OCI-LY3 (cell line): ENCODE data around the gene PDLIM1.

Experiments
- CTCF ChIP-seq: fragments of 200-600, 300-600 bp; sonication (generic); IDR thresholded peaks from 2 replicates; pipeline ENCODE4 v1.5.1; 2014; ENCODE audit warnings: antibody characterized with exemption, low read length, low read depth
- EZH2phosphoT487 ChIP-seq: fragments of 200-600 bp; shearing (Covaris generic); IDR thresholded peaks from 2 replicates; pipeline ENCODE4 v1.6.1; 2018; ENCODE audit warnings: antibody characterized with exemption, mixed run types, low read depth

DNA sequence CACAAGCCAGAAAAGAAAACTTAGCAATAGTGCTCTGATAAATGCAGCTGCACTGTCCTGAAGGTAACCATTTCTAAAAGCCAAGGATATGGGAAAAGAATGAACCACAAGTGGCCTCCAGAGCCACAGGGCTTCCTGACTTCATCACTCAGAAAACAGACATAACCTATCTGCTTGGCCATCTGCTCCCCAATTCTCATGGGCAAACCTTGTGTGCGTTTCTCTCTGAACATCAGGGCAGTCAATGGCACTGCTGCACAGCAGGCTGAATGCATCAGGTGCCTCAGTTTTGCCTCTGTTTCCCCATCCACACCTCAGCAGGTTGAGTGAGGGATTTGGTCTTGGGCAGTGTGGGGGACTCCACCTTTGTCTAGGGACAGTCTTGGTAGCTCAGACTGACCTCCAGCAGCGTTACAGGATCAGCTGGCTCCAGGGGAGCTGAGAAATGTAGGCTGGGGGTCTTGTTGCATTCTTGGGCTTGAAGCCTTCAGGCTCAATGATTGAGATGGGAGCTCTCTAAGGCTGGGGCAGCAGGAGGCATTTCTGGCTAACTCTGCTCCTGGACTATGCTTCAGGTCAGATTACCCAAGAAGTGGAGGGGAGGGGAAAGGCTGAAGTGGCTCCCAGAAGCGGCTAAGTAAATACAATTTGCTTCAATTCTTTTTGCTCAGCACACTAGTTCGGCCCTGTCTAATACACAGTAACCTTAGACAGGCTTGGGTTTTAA, 23.6 kb upstream of the PDLIM1 start:
- TF ChIP-seq CTCF = no peak
- TF ChIP-seq EZH2phosphoT487 = no peak
